Gastroesophageal sphincter (tissue), 4 donors: ENCODE data around the gene PXDN. TPM values are rescaled to one million over a fixed set of nuclear protein-coding genes. Genes with fewer than 3 reads are reported as not detected.
A peak's percentile ranks its signal among the peaks of the same experiment; 100 is the strongest.
"Not testable (repeated sequence)": the region's sequence is repeated elsewhere in the genome, so short reads cannot be mapped to it uniquely, and the experiment has no call there.

Source experiments
- ATAC-seq: fragments of 150-250 bp; one replicate; pipeline ENCODE4 v1.9.1; 2016; ENCODE audit warnings: mild to moderate bottlenecking, moderate library complexity
- H3K27ac ChIP-seq, 4 donors: fragments of 200-600 bp; sonication (generic) in 3 of 4; 1 replicate in 3 of 4; 2 replicates in 1 of 4; pipeline ENCODE4 v1.5.1; 2016 to 2019
- H3K27me3 ChIP-seq: fragments of 200-600 bp; sonication (generic); one replicate; pipeline ENCODE4 v1.5.1; 2019
- H3K36me3 ChIP-seq, 2 donors: fragments of 200-600 bp; sonication (generic); one replicate each; pipeline ENCODE4 v1.5.1; 2019; ENCODE audit warnings: control low read depth in 1 of 2
- H3K4me1 ChIP-seq, 3 donors: fragments of 200-600 bp; sonication (generic); 1 replicate in 2 of 3; 2 replicates in 1 of 3; pipeline ENCODE4 v1.5.1; 2016 to 2019; ENCODE audit warnings: control low read depth in 2 of 3
- H3K4me3 ChIP-seq, 2 donors: fragments of 200-600 bp; sonication (generic); one replicate each; pipeline ENCODE4 v1.5.1; 2019; ENCODE audit warnings: mild to moderate bottlenecking in 1 of 2, moderate library complexity in 1 of 2
- H3K9me3 ChIP-seq, 3 donors: fragments of 200-600 bp; sonication (generic); one replicate each; pipeline ENCODE4 v1.5.1; 2017 to 2019; ENCODE audit warnings: control low read depth in 2 of 3
- CTCF ChIP-seq, 4 experiments: fragments of 200-600 bp in 2 of 4; fragments of 450-650 bp in 2 of 4; sonication (generic) in 1 of 4; IDR thresholded peaks; one replicate each; pipeline ENCODE4 v1.5.1; 2017 to 2019; ENCODE audit warnings: antibody characterized with exemption in 4 of 4, mild to moderate bottlenecking in 2 of 4, moderate library complexity in 2 of 4
- EP300 ChIP-seq: sonication (generic); formaldehyde crosslinking; IDR thresholded peaks from one replicate; pipeline ENCODE4 v1.6.1; 2017; ENCODE audit warnings: antibody characterized with exemption, mild to moderate bottlenecking
- POLR2A ChIP-seq, 2 donors: fragments of 450-650 bp; IDR thresholded peaks; one replicate each; pipeline ENCODE4 v1.6.1; 2017; ENCODE audit warnings: antibody characterized with exemption in 2 of 2, mild to moderate bottlenecking in 2 of 2, moderate library complexity in 1 of 2
- POLR2AphosphoS5 ChIP-seq: sonication (generic); formaldehyde crosslinking; IDR thresholded peaks from one replicate; pipeline ENCODE4 v1.6.1; 2017; ENCODE audit warnings: antibody characterized with exemption
- WGBS, 2 donors: methylation state at CpG; one replicate each; pipeline ENCODE4 v1.1.5; 2018; ENCODE audit warnings: low coverage in 1 of 2; 5-methylcytosine and 5-hydroxymethylcytosine counted together
- total RNA-seq, 4 donors: library from RNA; depleted of rRNA; stranded (reverse); fragments of >200 nt; gene quantifications; one replicate each; pipeline ENCODE4 v1.1.0, GENCODE V29; 2016

The PXDN gene
- total RNA-seq, 4 donors from 2014 or later, result 19.9 to 95.9 (median 60.9) TPM

GRCh38 chr2:1718339-1719220 is 25.7 kb downstream of the PXDN start:
- TF ChIP-seq POLR2A (IDR thresholded peaks at IDR 0.05) (no peak), POLR2AphosphoS5 (no peak), CTCF (IDR thresholded peaks at IDR 0.05) (no peak), EP300 (no peak)
- H3K4me1 ChIP-seq, result peaks cover 0 to 78% (median 27%) of the 10 kb centered on the region in 3 donors

GRCh38 chr2:1717113-1717512 is 27.2 kb downstream of the PXDN start:
- H3K27ac ChIP-seq, result peak overlapping the region in 3 of 4 donors; percentile 36 to 73 (median 65)
- no peaks in the 10 kb centered on the region for H3K9me3 ChIP-seq
- H3K4me3 ChIP-seq, result no peak overlapping the region
- ATAC-seq, result no peak
- no peak for TF ChIP-seq EP300
- TF ChIP-seq CTCF (IDR thresholded peaks at IDR 0.05), result no peak
- peak; percentile 25 for TF ChIP-seq POLR2AphosphoS5
- TF ChIP-seq POLR2A (IDR thresholded peaks at IDR 0.05), result no peak
- no peaks in the 10 kb centered on the region for H3K27me3 ChIP-seq
- WGBS, 2 donors, result 50 to 63% methylated on average over 2 to 9 of the region's 9 CpGs
- H3K4me1 ChIP-seq, result peaks cover 0 to 82% (median 22%) of the 10 kb centered on the region in 3 donors
- no peaks in the 10 kb centered on the region for H3K36me3 ChIP-seq

More at GRCh38 chr2:1718339-1719220, 25.7 kb downstream of the PXDN start:
- no peaks in the 10 kb centered on the region for H3K27me3 ChIP-seq
- peak overlapping the region in 1 of 4 donors; percentile 52 for H3K27ac ChIP-seq
- H3K9me3 ChIP-seq, result no peaks in the 10 kb centered on the region
- no peak for ATAC-seq
- WGBS, 2 donors, result 96 to 100% methylated on average over 3 to 10 of the region's 23 CpGs
- H3K36me3 ChIP-seq, result no peaks in the 10 kb centered on the region
- H3K4me3 ChIP-seq, result no peak overlapping the region

- ATAC-seq, result no peak
- Histone ChIP-seq H3K4me1 (peaks cover 0 to 75% (median 20%) of the 10 kb centered on the region in 3 donors), H3K27ac (peak overlapping the region in 3 of 4 donors; percentile 36 to 73 (median 65)), H3K36me3 (no peaks in the 10 kb centered on the region), H3K27me3 (no peaks in the 10 kb centered on the region), H3K4me3 (no peak overlapping the region), H3K9me3 (no peaks in the 10 kb centered on the region)
- TF ChIP-seq POLR2AphosphoS5 (no peak), CTCF (IDR thresholded peaks at IDR 0.05) (no peak), POLR2A (IDR thresholded peaks at IDR 0.05) (no peak), EP300 (no peak)
- WGBS, 2 donors, result 95 to 100% methylated on average over 2 to 5 of the region's 9 CpGs
These were observed 27.9 kb downstream of the PXDN start for GRCh38 chr2:1716441-1716840.

- H3K4me3 ChIP-seq, H3K9me3 ChIP-seq, H3K36me3 ChIP-seq, H3K27me3 ChIP-seq, ATAC-seq: not testable (repeated sequence)
- peak overlapping the region in 3 of 4 donors; percentile 46 to 66 (median 54) for H3K27ac ChIP-seq
- H3K4me1 ChIP-seq, result peaks cover 0 to 70% (median 15%) of the 10 kb centered on the region in 3 donors
- no CpG with 5 or more reads among the region's 2 CpGs for WGBS, 2 donors
These were observed 28.4 kb downstream of the PXDN start for GRCh38 chr2:1716014-1716305.

GRCh38 chr2:1715184-1716013 is 28.9 kb downstream of the PXDN start:
- 72 to 73% methylated on average over 10 of the region's 22 CpGs for WGBS, 2 donors
- H3K36me3 ChIP-seq, result no peaks in the 10 kb centered on the region
- no peak for TF ChIP-seq POLR2A (IDR thresholded peaks at IDR 0.05)
- peak; percentile 36 for TF ChIP-seq POLR2AphosphoS5
- H3K27ac ChIP-seq, result peak overlapping the region in 3 of 4 donors; percentile 46 to 66 (median 54)
- no peaks in the 10 kb centered on the region for H3K27me3 ChIP-seq
- peaks cover 0 to 64% (median 10%) of the 10 kb centered on the region in 3 donors for H3K4me1 ChIP-seq
- ATAC-seq, result no peak
- no peak overlapping the region for H3K4me3 ChIP-seq
- H3K9me3 ChIP-seq, result no peaks in the 10 kb centered on the region
